NOMO-1 treated with DMSO at 0.1 percent for 48 hours (cell line): ENCODE data around the gene SPG7.

Experiments used
- DNase-seq: peaks from one replicate; lab custom pipeline; 2025; ENCODE audit not compliant: unreplicated experiment; lab: John Stamatoyannopoulos, UW

The SPG7 gene

GRCh38 chr16:89484923-89485679 is 23.1 kb upstream of the SPG7 start:
- no peak for DNase-seq

DNA sequence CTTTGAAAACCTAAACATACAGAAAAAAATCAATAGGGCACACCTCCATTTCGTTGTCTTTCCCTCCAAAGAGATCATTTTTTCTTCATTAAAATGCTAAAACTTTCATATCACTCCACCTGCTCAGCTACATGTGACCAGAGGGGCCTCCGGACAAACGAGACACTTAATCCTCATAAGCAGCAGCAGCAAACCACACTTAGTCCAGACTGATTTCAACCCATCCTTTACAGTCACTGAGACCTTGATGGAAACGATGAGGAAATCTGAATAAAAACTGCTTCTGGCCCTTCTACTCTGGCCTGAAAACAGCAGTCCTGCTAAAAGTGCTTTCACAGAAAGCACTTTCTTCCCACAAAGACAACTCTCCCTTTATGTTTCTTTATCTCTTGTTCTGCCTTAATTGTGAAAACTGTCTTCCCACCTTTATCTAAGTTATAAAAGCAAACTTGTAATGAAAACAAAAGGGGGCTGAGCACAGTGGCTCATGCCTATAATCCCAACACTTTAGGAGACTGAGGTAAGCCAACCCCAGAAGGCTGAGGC is 22.4 kb upstream of the SPG7 start:
- DNase-seq: no peak

- DNase-seq: peak; percentile 95
Observed at GRCh38 chr16:89489040-89489897, 18.9 kb upstream of the SPG7 start.

GRCh38 chr16:89489898-89490438 is 18.2 kb upstream of the SPG7 start:
- DNase-seq: no peak

DNA sequence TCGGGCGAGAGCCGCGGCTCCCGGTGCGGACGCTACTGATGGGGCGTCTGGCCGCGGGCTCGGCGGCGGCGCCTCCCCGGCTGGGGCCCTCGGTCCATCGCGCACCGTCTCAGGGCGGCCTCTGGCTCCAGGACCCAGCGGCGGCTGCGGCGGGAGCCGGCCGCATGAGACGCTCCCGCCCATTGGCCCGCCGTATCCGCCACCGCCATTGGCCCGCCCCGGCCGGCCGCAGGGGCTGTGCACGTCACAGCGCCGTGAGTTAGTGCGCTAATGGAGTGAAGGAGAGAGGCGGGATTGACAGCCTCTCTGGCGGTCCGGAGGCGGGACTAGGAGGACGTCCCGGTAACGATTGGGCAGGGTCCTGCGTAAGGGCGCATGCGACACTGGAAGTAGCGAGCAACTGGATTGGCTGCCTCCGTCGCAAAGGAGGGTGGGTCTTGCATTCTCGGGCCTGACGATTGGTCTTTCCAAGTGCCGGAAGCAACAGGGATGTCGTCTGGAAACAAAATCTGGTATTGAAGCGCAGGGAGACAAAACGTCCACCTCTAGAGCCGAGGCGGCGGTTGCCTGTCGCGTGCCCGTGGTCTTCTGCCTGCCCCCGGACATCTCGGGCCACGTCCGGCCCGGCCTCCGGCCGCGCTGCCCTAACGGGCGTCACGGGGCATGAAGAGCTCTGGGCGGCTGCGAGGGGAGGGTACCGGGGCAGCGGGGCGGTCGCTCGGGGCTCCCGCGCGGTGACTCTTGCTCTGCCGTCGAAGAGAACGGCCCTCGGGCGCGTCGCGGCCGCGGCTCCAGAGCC is 17.6 kb upstream of the SPG7 start, which contains the start of gene ANKRD11:
Gene ANKRD11 (minus strand): TSS at position 123 of the 799 bp plus-strand sequence. CDS start 173,542 bp downstream, outside the sequence.
- DNase-seq: peak; percentile 100

DNA sequence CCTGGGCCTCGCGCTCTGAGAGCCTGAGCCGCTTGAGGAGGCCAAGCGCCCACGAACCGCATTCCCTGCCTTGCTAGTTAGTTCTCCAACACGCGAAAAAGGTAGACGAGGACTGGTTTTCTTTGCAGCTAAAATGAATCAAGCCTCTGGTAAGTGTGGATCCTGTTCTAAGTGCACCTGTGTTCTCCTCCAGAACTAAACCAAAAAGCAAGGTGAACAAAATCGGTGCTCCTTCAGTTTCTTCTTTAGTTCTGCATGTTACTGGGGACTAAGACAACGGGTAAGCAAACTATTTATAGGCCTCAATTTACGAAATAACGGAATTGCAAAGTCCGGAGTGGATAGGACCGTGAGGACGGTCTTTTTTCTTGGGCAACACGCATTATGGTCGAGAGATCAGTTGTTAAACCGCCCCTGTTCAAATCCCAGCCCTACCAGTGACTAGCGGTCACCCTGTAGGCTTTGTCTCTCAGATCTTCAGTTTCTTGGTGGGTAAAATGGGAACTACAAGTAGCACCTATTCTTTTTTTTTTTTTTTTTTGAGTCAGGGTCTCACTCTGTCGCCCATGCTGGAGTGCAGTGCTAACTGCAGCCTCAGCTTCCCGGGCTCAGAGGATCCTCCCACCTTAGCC is 16.8 kb upstream of the SPG7 start:
- peak; percentile 68 for DNase-seq

DNA sequence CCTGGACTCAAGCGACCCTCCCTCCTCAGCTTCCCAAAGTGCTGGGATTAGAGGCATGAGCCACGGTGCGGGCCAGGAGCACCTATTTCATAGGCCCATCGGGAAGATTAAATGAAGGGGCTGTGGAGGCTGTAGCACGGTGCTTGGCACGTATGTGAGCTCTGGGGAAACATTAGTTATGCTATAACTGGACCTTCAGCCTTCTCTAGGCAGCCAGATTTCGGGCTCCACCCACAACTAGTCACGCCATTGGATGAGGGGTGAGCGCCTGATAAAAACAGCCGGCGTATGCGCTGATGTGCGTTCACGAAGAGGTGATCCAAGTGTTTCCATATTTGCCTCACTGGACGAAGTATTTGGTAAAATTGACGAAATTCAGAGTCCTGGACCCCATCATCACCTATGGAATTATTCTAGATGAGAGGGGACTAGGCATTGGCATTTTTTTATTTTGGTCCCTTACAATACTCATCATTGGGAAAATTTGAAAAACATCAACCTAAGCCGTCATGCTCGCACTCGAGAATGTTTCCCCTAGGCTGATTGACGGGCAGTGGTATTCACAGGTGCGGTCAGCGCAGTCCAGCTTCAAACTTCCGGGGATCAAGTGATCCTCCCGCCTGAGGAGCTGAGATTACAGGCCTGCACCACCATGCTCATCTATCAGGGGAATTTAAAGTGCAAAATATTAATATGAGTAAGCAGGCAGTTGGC is 16.1 kb upstream of the SPG7 start:
- no peak for DNase-seq

GRCh38 chr16:89493776-89494175 is 14.4 kb upstream of the SPG7 start:
- no peak for DNase-seq

GRCh38 chr16:89495121-89495520 is 13.1 kb upstream of the SPG7 start:
- DNase-seq: no peak

GRCh38 chr16:89498839-89499238 is 9.4 kb upstream of the SPG7 start:
- no peak for DNase-seq

DNA sequence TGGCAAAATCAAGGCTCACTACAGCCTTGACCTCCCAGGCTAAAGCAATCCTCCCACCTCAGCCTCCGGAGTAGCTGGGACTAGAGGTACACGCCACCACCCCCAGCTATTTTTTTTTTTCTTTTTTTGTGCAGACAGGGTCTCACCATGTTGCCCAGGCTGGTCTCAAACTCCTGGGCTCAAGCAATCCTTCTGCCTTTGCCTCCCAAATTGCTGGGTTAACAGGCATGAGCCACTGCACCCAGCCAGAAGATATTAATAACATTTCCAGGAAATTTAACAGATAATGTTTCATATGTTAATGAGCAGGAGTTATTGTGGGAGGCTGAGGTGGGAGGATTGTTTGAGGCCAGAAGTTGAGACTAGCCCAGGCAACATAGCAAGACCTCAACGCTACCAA is 8.4 kb upstream of the SPG7 start:
- DNase-seq: no peak

DNA sequence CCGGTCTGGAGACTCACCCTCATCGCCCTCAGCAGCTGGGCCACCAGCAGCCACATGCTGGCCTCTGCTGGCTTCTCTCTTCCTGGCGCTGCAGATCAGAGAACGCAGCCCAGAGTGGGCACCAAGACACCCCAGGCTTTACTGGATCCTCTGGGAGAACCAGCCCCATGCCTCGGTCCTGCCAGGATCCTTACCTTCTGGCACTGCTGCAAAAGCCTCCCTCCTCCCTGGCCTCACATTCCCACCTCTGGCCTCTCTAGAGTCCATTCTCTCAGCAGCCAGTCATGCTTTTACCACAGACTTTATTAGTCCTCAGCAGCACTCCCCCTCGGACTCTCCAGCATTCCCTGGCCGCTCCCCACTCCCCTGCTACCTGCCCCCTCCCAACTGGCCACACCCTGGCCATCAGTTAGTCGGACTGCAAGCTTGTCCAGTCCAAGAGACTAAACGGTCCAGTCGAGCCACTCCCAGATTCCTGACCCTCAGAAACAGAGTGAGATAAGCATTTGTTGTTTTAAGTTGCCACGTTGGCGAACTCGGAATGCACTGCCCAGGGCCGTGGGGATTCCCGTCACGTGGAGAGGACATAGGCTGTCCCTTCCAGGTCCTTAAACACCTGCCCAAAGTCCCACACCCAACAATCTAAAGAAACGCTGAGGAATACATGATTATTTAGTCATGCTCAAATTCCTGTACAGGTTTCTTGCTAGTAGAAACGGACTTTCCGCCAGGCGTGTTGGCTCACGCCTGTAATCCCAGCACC is 5.9 kb upstream of the SPG7 start:
- DNase-seq: no peak

- no peak for DNase-seq
Observed at GRCh38 chr16:89504091-89504490, 4.1 kb upstream of the SPG7 start.

- DNase-seq: peak; percentile 99
Observed at GRCh38 chr16:89505204-89506112, 2.7 kb upstream of the SPG7 start.

DNA sequence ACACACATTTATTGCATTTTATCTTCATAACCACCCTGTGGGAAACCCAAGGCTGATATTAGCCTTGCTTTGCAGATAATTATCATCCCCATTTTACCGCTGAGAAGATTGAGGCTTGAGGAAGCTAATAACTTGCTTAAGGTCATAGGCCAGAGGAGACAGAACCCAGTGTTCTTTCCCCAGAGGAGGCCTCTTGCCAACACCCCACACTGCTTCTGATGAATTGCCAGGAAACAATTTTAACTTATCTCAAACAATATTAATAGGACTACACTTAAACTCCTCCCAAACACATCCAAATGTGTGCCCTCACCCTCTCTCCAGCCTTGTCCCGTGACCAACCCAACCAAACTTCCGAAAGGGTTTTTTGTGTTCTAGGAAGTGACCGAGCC is 2.1 kb upstream of the SPG7 start:
- DNase-seq: no peak

DNA sequence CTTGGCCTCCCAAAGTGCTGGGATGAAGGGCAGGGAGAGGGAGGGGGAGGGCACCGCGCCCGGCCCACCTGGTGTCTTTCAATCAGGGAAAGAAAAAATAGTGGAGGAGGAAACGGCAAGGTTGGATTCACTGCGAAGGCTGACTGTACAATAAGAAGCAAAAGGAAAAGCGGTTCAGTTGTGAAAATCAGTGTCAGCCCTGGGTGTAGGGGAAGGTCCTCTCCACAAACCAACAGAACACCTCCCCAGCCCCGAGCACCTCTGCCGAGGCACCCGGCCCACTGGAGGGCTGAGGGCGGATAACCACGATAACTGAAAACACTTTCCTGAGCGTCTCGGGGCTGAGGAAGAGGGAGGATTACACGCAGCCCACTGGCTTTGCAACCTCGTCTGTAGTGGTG is 1.4 kb upstream of the SPG7 start:
- DNase-seq: no peak

DNA sequence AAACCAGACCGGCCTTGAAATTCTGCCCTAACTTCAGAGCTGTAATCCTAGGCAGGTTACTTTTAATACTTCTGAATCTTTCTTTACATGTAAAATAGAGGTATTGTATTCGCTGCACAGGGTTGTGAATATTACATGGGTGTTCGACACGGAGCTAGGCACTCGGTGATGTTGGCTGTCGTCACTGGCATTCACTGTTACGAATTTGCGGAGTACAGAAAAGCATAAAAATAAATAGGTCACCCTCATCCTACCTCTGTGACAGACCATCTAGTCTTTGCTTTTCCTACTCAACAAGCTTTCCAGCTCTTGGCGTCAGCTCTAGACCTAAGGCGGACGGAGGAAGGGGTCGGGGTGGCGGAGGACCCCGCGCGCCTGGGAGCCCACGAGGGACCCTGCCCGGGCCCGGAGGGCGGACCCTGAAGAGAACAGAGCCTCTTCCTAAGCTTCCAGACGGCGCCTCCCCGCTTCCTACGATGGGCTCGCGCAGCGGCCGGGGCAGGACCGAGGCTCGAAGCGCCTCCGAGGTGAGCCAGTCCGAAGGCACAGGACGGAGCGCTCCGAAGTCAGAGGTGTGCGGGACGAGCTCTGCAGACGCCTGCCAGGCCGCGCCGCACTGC is 879 bp upstream of the SPG7 start:
- no peak for DNase-seq

DNA sequence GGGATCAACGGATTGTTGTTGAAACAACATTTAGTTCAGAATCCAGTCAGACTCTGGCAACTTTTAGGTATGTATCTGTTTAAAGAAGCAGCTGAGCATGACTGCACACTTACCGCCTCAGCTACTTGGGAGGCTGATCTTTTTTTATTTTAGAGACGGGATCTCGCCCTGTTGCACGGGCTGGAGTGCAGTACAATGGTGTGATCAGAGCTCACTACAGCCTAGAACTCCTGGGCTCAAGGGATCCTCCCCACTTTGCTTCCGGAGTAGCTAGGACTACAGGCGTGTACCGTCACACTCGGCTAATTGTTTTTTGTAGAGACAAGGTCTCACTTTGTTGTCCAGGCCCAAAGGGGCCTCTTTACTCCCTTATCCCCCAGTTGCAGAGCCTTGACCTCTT is 2.3 kb downstream of the SPG7 start:
- DNase-seq: no peak
